Uterus (tissue), 4 donors: ENCODE measurements around the gene PPP1R7. TPM values are rescaled to one million over a fixed set of nuclear protein-coding genes. Genes with fewer than 3 reads are reported as not detected.

Experiments
- DNase-seq, 2 donors: peaks; one replicate each; pipeline ENCODE4 v3.0.0-alpha.2; 2019 to 2020
- H3K27ac ChIP-seq, 2 donors: fragments of 200-600 bp; sonication (generic); 1 replicate in 1 of 2; 2 replicates in 1 of 2; pipeline ENCODE4 v1.5.1; 2016 to 2018
- H3K27me3 ChIP-seq, 2 donors: fragments of 200-600 bp; sonication (generic); one replicate each; pipeline ENCODE4 v1.5.1; 2018 to 2019; ENCODE audit warnings: control low read depth in 1 of 2
- H3K36me3 ChIP-seq, 2 donors: fragments of 200-600 bp; sonication (generic); one replicate each; pipeline ENCODE4 v1.5.1; 2019; ENCODE audit warnings: control low read depth in 1 of 2
- H3K4me1 ChIP-seq, 2 donors: fragments of 200-600 bp; sonication (generic); one replicate each; pipeline ENCODE4 v1.5.1; 2018 to 2019; ENCODE audit warnings: control low read depth in 1 of 2
- H3K4me3 ChIP-seq, 2 donors: fragments of 200-600 bp; sonication (generic); 1 replicate in 1 of 2; 2 replicates in 1 of 2; pipeline ENCODE4 v1.5.1; 2018 to 2019; ENCODE audit warnings: mild to moderate bottlenecking in 1 of 2
- H3K9me3 ChIP-seq, 2 donors: fragments of 200-600 bp; sonication (generic); one replicate each; pipeline ENCODE4 v1.5.1; 2019; ENCODE audit warnings: control low read depth in 1 of 2
- POLR2A ChIP-seq, 2 donors: fragments of 450-650 bp; IDR thresholded peaks; one replicate each; pipeline ENCODE4 v1.6.1; 2016; ENCODE audit warnings: antibody characterized with exemption in 2 of 2, mild to moderate bottlenecking in 1 of 2, moderate library complexity in 1 of 2
- intact Hi-C: fragments of 100-400 bp; cut with DNase I; formaldehyde crosslinking; loops from one replicate; pipeline ENCODE4 v1.15.1; 2023; ENCODE audit warnings: low total_unique reads
- total RNA-seq, 4 donors: library from RNA; depleted of rRNA in 3 of 4; stranded (reverse); fragments of >200 nt in 3 of 4; gene quantifications; one replicate each; pipeline versions ENCODE4 v1.1.0 to v1.2.4, GENCODE V29; 2014 to 2023
- TF ChIP-seq, protein P1 (sequence below), 4 experiments: fragments of 200-600 bp in 2 of 4; fragments of 450-650 bp in 2 of 4; sonication (generic) in 2 of 4; IDR thresholded peaks; one replicate each; pipeline ENCODE4 v1.5.1; 2016 to 2019; ENCODE audit warnings: antibody characterized with exemption in 4 of 4, mild to moderate bottlenecking in 2 of 4, moderate library complexity in 1 of 4
- donor health status: DM: yes; HTN: yes; CAD: no.

The PPP1R7 gene
- total RNA-seq, 4 donors from 2014 or later, result 8.5 to 43.6 (median 30.0) TPM

GRCh38 chr2:241137276-241138190 is 12.7 kb upstream of the PPP1R7 start:
- H3K9me3 ChIP-seq, result no peaks in the 10 kb centered on the region
- H3K36me3 ChIP-seq, result no peaks in the 10 kb centered on the region
- TF ChIP-seq POLR2A (IDR thresholded peaks at IDR 0.05), result no peak
- TF ChIP-seq, protein P1, sequence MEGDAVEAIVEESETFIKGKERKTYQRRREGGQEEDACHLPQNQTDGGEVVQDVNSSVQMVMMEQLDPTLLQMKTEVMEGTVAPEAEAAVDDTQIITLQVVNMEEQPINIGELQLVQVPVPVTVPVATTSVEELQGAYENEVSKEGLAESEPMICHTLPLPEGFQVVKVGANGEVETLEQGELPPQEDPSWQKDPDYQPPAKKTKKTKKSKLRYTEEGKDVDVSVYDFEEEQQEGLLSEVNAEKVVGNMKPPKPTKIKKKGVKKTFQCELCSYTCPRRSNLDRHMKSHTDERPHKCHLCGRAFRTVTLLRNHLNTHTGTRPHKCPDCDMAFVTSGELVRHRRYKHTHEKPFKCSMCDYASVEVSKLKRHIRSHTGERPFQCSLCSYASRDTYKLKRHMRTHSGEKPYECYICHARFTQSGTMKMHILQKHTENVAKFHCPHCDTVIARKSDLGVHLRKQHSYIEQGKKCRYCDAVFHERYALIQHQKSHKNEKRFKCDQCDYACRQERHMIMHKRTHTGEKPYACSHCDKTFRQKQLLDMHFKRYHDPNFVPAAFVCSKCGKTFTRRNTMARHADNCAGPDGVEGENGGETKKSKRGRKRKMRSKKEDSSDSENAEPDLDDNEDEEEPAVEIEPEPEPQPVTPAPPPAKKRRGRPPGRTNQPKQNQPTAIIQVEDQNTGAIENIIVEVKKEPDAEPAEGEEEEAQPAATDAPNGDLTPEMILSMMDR (IDR thresholded peaks at IDR 0.05), result no peak
- no peak overlapping the region for H3K4me3 ChIP-seq
- intact Hi-C loops, result no loop called here
- DNase-seq, result no peak
- H3K27ac ChIP-seq, result no peak overlapping the region
- H3K27me3 ChIP-seq, result no peaks in the 10 kb centered on the region
- no peaks in the 10 kb centered on the region for H3K4me1 ChIP-seq

DNA sequence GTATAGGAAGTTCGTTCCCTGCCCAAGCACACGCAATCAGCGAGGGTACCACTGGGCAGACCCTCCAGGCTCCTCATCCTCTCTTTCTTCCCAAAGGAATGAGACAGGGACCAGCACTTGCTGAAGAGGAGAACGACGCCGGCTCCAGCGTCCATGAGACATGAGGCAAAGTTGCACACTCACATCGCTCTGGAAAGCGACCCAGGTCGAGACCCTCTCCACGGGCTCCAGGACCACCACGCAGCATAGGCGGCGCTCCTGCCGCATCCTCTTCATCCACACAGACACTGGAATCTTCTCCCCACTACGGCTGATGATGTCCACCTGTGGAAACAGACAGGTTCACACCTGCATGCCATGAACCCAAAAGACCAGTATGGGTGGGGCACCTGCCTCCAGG is 11.8 kb upstream of the PPP1R7 start:
- Histone ChIP-seq H3K36me3 (no peaks in the 10 kb centered on the region), H3K27ac (no peak overlapping the region), H3K4me3 (no peak overlapping the region), H3K4me1 (no peaks in the 10 kb centered on the region), H3K27me3 (no peaks in the 10 kb centered on the region), H3K9me3 (no peaks in the 10 kb centered on the region)
- intact Hi-C loops, result no loop called here
- no peak for DNase-seq
- TF ChIP-seq POLR2A (IDR thresholded peaks at IDR 0.05), result no peak
- TF ChIP-seq, protein P1 (IDR thresholded peaks at IDR 0.05), result no peak

- no peak for DNase-seq
- Histone ChIP-seq H3K36me3 (no peaks in the 10 kb centered on the region), H3K27me3 (no peaks in the 10 kb centered on the region), H3K27ac (no peak overlapping the region), H3K4me1 (no peaks in the 10 kb centered on the region), H3K4me3 (no peak overlapping the region), H3K9me3 (no peaks in the 10 kb centered on the region)
- intact Hi-C loops, result no loop called here
- TF ChIP-seq, protein P1 (IDR thresholded peaks at IDR 0.05), result no peak
- TF ChIP-seq POLR2A (IDR thresholded peaks at IDR 0.05), result no peak
These were observed 10.5 kb upstream of the PPP1R7 start for GRCh38 chr2:241139531-241140444.

- H3K4me1 ChIP-seq, result no peaks in the 10 kb centered on the region
- no peaks in the 10 kb centered on the region for H3K36me3 ChIP-seq
- H3K9me3 ChIP-seq, result no peaks in the 10 kb centered on the region
- H3K27me3 ChIP-seq, result no peaks in the 10 kb centered on the region
- H3K27ac ChIP-seq, result no peak overlapping the region
- TF ChIP-seq, protein P1 (IDR thresholded peaks at IDR 0.05), result no peak
- no peak for TF ChIP-seq POLR2A (IDR thresholded peaks at IDR 0.05)
- DNase-seq, result no peak
- intact Hi-C loops, result no loop called here
- H3K4me3 ChIP-seq, result no peak overlapping the region
These were observed 9.8 kb upstream of the PPP1R7 start for GRCh38 chr2:241140445-241140840.
